ENCODE data around the gene KCTD11.

DNA sequence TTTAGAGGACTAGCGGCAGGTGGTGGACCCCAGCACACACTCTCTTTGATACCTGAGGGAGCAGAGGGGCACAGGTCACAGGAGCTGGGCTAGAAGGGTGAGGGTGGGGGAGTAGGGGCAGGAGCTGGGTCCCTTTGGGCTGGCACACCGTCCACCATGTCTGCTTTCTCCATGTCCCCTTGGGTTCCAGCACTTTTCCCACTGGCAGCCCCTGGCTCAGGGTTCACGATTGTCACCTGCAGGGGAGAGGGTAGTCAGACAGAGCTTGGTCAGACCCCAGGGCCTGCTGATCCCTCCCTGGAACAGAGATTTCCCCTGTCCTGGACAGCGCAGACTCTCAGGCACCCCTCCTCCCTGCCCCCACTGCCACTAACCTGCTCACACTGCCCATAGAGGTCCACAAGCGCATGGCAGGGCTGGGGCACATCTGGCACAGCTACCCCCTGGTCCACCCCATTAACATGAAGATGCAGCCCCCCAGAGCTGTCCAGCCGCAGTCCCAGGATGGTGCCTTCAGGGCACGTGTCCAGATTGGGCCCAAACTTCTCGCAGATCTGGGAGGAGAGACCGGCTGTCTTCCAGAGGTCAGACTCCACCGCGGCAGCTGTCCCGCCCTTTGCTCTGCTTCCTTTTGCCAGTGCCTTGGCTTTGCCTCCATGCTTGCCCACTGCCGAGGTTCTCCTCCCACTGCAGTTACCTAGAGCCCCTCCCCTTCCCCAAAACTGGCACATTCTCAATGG lies 33.7 kb upstream of the KCTD11 start:
- TF ChIP-seq, protein P1, sequence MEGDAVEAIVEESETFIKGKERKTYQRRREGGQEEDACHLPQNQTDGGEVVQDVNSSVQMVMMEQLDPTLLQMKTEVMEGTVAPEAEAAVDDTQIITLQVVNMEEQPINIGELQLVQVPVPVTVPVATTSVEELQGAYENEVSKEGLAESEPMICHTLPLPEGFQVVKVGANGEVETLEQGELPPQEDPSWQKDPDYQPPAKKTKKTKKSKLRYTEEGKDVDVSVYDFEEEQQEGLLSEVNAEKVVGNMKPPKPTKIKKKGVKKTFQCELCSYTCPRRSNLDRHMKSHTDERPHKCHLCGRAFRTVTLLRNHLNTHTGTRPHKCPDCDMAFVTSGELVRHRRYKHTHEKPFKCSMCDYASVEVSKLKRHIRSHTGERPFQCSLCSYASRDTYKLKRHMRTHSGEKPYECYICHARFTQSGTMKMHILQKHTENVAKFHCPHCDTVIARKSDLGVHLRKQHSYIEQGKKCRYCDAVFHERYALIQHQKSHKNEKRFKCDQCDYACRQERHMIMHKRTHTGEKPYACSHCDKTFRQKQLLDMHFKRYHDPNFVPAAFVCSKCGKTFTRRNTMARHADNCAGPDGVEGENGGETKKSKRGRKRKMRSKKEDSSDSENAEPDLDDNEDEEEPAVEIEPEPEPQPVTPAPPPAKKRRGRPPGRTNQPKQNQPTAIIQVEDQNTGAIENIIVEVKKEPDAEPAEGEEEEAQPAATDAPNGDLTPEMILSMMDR (conservative IDR thresholded peaks at IDR 0.05; ENCODE audit: low read depth in 2 of 2), result no peak
- TF ChIP-seq CREB1 (CRISPR knock-in tag; IDR thresholded peaks at IDR 0.05; ENCODE audit: low read depth) (no peak), POLR2AphosphoS5 (IDR thresholded peaks at IDR 0.05; ENCODE audit: low read depth) (no peak), EZH2phosphoT487 (IDR thresholded peaks at IDR 0.05; ENCODE audit: unreplicated experiment) (no peak), EZH2 (IDR thresholded peaks at IDR 0.05; ENCODE audit: low read depth, unreplicated experiment) (no peak), ZNF331 (CRISPR knock-in tag; IDR thresholded peaks at IDR 0.05; ENCODE audit: low read depth) (no peak), JUNB (IDR thresholded peaks at IDR 0.05; ENCODE audit: unreplicated experiment) (no peak), NANOG (IDR thresholded peaks at IDR 0.05; ENCODE audit: borderline replicate concordance) (no peak), ZNF114 (CRISPR knock-in tag; IDR thresholded peaks at IDR 0.05) (no peak)
- TF ChIP-seq, protein P2, sequence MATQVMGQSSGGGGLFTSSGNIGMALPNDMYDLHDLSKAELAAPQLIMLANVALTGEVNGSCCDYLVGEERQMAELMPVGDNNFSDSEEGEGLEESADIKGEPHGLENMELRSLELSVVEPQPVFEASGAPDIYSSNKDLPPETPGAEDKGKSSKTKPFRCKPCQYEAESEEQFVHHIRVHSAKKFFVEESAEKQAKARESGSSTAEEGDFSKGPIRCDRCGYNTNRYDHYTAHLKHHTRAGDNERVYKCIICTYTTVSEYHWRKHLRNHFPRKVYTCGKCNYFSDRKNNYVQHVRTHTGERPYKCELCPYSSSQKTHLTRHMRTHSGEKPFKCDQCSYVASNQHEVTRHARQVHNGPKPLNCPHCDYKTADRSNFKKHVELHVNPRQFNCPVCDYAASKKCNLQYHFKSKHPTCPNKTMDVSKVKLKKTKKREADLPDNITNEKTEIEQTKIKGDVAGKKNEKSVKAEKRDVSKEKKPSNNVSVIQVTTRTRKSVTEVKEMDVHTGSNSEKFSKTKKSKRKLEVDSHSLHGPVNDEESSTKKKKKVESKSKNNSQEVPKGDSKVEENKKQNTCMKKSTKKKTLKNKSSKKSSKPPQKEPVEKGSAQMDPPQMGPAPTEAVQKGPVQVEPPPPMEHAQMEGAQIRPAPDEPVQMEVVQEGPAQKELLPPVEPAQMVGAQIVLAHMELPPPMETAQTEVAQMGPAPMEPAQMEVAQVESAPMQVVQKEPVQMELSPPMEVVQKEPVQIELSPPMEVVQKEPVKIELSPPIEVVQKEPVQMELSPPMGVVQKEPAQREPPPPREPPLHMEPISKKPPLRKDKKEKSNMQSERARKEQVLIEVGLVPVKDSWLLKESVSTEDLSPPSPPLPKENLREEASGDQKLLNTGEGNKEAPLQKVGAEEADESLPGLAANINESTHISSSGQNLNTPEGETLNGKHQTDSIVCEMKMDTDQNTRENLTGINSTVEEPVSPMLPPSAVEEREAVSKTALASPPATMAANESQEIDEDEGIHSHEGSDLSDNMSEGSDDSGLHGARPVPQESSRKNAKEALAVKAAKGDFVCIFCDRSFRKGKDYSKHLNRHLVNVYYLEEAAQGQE (IDR thresholded peaks at IDR 0.05; ENCODE audit: unreplicated experiment), result no peak
- TF ChIP-seq, protein P3, sequence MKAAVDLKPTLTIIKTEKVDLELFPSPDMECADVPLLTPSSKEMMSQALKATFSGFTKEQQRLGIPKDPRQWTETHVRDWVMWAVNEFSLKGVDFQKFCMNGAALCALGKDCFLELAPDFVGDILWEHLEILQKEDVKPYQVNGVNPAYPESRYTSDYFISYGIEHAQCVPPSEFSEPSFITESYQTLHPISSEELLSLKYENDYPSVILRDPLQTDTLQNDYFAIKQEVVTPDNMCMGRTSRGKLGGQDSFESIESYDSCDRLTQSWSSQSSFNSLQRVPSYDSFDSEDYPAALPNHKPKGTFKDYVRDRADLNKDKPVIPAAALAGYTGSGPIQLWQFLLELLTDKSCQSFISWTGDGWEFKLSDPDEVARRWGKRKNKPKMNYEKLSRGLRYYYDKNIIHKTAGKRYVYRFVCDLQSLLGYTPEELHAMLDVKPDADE (IDR thresholded peaks at IDR 0.05), result no peak
